NCI-H748 (cell line): ENCODE data around the gene TOMM40L.

Experiments used
- DNase-seq: peaks from one replicate; lab custom pipeline; 2025; ENCODE audit not compliant: unreplicated experiment; lab: John Stamatoyannopoulos, UW

Gene TOMM40L

DNA sequence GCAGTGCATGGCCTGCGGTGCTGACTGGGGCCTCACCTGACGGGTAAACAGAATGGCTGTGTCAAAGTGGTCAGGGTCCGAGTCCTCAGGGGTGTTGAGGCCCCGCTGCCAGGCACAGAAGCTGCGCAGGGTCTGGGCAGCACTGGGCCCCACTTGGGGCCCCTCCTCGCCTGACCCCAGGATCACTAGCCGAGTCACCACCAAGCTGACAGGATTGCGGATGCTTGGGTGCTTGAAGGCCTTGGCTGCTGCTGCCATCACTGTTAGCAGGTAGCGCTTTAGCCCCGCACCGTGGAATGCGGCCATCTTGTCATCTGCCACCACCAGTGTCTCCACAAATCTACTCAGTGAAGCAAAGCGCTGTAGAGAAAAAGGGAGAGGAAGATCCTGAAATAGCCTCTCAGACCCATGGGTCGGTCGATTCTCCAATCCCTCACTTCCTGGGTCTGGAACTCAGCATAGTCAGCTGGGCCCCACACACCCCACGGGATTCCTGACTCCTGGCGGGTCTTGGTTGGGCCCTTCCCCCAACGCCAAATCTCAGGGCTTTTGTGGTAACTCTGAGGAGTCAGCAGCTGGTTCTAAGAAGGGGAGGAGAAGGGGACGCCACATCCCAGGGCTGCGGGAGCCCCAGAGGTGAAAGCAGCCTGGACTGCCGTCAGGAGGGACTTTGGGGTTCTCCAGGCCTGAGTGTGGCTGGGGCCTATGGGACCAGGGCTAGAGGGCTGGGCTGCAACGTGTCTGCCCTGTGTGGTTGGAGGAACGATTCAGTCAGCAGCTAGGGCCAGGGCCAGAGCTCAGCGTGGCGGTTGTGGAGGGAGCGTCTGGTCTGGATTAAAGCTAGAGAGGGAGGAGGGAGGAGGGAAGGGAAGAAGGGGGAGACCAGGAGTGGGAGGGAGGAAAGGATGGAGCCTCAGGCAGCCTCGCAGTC, 29.1 kb upstream of the TOMM40L start:
- DNase-seq, result no peak

GRCh38 chr1:161197560-161198193, 28.2 kb upstream of the TOMM40L start:
- no peak for DNase-seq

DNA sequence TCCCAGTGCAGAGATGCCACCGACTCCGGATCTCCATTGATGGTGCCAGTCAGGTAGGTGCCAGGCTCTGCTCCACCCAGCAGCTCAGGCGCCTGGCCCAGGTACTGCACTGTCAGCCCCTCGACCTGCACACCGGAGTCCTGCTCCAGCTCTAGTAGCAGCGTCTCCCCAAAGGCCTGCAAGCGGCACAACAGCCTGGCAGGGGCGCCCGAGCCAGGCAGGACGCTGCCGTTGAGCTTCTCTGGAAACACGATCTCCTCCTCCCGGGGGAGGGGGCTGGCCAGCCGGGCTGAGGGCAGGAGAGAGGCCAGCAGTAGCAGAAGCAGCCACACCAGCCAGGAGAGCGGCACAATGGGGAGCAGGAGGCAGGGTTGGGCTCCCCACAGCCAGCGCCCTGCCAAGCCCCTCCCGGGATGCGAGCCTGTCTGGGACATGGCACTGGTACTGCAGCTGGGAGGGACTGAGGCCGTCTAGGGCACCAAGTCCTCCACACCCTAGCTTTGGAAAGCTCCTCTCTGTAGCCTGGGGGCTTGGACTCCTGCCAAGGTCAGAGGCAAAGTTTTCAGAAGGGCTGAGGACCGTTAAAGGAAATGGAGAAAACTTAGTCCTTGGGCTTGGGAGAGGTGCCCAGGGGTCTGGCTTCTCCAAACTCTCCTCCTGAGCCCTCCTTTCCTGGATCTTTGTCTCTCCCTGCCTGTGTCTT, 27.5 kb upstream of the TOMM40L start:
- peak; percentile 13 for DNase-seq

- no peak for DNase-seq
Observed at GRCh38 chr1:161198897-161199431, 26.9 kb upstream of the TOMM40L start, which contains the start of gene ADAMTS4. ADAMTS4 (minus strand) TSS chr1:161199054; CDS start chr1:161198627, 427 bp downstream.

DNA sequence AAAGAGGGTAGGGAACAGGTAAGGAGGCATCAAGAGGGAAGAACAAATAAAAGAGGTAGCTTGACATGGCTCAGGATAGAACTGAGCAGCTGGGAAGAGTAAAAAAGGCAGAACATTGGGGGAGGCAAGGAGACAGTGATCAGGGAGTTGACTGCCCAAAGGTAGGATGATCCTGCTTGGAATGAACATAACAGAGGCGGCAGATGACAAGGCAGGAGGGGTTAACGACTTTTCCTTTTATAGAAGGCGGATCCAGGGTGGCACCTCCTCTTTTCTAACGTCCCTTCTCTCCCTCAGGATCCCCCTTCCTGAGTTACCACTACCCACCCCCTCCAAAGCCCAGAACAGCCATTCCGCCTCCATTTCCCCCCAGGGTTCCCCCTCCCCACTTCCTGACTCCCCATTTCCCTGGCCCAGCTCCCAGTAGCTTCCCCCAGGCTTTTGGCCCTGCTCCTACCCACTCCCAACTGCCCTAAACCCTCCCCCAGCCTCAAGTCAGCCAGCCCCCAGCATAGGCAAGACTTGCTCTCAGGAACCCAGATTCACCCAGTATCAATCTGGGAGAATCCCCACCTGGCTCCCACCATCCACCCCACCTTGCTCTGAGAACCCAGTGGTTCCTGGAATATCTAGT, 26.2 kb upstream of the TOMM40L start:
- no peak for DNase-seq

- no peak for DNase-seq
Observed at GRCh38 chr1:161200421-161200991, 25.4 kb upstream of the TOMM40L start.

DNA sequence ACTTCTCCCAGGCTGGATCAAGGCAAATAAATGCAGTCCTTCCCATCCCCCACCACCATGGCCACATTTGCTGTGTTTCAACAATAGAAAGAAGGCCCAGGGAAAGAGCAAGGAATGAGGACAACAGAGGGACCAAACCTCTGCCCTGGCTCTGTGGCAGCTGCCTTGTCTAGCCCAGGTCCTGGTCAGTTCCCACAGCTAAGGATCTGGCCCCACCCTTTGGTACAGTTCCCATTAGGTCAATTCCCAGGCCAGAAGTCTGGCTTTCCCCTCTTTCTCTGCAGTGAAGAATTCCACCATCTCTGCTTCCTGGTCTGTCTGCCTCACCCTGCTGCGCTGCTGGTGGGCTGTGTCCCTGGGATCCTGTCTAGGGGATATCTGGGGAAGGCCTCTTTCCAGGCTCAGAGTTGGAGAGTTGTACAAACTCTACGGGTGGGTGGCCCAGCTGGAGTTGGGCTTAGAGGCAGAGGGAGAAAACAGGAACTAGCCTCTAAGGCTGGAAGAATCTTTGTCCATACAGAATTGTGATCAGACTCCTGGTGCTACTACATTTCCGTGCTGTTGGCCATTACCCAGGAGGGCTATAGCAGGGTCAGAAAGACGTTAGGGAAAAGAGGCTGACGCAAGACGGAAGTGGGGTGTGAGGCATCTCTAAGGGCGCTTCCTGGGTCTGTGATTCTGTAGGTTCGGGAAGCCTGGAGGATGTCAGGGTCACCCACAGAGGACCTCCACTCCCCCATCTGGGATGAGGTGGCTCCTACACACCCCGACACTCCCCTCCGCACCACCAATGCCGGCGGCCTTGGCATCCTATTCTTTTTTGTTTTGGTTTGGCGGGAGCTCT, 24.6 kb upstream of the TOMM40L start:
- DNase-seq, result no peak

- DNase-seq, result peak; percentile 99
Observed at GRCh38 chr1:161201836-161202712, 23.8 kb upstream of the TOMM40L start, which contains the start of gene NDUFS2. NDUFS2 (plus strand) TSS chr1:161202367; CDS start chr1:161202386, 19 bp downstream.

DNA sequence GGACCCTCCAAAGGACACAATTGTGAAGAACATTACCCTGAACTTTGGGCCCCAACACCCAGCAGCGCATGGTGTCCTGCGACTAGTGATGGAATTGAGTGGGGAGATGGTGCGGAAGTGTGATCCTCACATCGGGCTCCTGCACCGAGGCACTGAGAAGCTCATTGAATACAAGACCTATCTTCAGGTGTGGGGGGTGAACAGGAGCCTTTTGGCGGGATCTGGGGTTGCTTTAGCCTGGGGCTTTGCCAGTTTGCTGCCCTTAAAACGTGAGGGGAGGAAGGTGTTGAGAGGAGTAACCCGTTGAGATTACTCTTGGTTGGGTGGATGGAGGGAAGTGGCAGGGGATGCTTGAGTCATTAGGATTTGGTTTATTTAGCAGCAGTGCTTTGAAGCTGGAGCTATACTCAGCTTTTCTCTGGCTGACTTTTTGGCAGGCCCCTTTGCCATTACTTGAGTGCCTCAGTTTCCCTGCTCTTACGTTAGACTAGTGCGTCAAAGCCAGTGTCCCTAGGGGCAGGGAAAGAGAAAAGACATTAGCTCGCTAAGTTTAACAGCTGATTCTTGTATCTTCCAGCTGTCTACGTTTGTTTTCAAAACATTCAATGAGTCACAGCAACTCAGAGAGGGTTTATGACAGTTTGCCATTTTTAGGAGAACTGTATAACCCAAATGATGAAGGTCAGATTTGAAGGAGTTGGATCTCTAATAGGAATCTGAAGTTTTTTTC, 19.3 kb upstream of the TOMM40L start:
- DNase-seq, result no peak

DNA sequence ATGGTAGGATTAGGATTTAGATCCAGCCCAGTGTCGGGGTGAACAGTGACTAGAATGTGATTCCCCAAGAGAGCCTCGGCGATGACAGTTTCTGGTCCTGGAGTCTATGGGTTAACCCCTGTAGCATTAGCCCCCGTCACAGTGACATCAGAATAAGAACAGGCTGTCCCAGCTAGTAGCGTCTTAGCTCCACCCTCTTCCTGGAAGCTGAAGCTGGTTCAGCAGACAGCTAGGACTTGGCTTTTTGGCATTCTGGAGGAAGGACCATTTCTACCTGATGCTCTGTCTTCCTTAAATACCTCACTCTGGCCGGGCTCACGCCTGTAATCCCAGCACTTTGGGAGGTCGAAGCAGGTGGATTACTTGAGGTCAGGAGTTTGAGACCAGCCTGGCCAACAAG, 18.7 kb upstream of the TOMM40L start:
- no peak for DNase-seq

DNA sequence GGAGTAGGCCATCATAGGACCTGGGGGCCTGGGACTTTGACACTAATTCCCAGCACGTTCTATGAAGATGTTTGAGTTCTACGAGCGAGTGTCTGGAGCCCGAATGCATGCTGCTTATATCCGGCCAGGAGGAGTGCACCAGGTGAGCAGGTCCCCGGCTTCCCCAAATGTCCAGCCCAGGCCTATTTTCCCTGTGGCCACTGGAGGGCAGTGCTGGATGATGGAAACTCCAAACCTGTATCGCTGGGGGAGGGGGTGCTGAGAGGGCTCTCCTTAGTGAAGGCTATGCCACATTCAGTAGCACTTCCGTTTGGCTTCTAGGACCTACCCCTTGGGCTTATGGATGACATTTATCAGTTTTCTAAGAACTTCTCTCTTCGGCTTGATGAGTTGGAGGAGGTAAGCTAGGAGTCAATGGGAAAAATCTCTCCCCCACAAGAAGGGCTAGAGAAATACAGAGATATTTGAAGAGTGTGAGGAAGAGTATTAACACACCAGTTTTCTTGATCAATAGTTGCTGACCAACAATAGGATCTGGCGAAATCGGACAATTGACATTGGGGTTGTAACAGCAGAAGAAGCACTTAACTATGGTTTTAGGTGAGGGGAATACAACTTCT, 16.0 kb upstream of the TOMM40L start:
- DNase-seq, result peak; percentile 75

GRCh38 chr1:161214369-161214768, 11.5 kb upstream of the TOMM40L start:
- no peak for DNase-seq

- no peak for DNase-seq
Observed at GRCh38 chr1:161215076-161215475, 10.8 kb upstream of the TOMM40L start, which contains the start of gene FCER1G. FCER1G (plus strand) TSS chr1:161215295; CDS start chr1:161215322, 27 bp downstream.

DNA sequence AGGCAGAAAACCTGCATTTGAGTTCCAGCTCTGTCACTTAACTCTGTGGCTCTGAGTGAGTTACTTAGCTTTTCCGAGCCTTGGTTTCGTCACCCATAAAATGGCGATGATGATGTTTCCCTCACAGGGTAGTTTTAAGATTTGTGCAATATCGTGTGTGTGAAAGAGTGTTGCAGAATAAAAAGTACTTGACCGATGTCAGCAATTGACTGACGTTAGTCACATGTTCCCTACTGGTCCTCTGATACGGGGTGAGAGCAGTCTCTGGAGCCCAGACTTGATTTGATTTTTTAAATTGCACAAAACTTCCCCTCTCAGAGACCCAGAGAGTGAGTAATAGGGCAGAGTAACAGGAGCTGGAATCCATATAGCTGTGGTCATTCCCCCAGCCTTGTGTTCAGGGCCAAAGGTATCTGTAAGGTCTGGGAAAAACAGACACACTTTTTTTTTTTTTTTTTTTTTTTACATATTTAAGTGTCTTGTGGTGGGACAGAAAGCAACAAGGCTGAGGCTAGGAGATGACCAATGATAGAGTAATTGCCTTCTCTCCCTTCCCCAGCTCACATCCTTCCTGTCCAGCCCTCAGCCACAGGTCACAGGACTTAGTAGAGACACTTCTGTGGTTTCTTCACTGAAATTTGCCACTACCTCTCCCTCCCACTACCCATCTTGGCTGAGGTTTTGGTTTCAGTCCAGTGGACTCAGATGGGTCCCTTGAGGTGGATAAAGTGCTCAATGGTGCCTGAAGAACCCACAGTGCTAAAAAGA, 8.7 kb upstream of the TOMM40L start:
- no peak for DNase-seq

GRCh38 chr1:161217831-161218230, 8.0 kb upstream of the TOMM40L start:
- no peak for DNase-seq

DNA sequence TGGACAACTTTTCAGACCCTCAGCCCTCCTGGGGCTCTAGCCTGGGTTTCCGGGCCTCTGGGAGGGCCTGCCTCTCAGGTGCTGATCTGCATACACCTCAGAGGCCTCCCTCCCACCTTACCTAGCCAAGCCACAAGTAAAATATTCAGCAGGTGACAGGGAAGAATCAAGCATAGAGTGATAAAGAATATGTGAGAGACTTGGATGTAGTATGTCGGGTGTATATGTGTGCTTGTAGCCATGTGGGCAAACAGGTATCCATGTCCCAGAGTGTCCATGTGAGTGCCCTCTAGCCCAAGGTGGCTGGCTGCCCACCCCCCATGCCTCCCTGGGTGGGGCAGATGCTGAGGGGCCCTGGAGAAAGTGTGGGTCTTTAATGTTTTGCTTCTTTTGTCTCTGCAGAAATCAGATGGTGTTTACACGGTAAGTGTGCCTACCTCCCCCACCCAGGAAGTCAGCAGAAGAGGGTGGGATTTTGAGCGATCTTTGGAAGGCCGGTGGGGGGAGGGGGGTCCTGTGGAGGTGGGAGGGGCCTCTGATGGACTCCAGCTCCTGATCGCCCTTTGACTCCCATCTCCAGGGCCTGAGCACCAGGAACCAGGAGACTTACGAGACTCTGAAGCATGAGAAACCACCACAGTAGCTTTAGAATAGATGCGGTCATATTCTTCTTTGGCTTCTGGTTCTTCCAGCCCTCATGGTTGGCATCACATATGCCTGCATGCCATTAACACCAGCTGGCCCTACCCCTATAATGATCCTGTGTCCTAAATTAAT, 7.4 kb upstream of the TOMM40L start:
- no peak for DNase-seq
